PC-9 (cell line): ENCODE results near the gene MERTK. TPM values are rescaled to one million over a fixed set of nuclear protein-coding genes. Genes with fewer than 3 reads are reported as not detected.

Experiments used
- BruUV-seq: library from RNA; stranded (reverse); fragments of 400-500 nt; replicated peaks from 2 replicates; lab custom pipeline; 2021; lab: Mats Ljungman, UMichigan
- CTCF ChIA-PET: fragments of 300-600 bp; sonication (Branson Sonifier 250); formaldehyde crosslinking; loops from one replicate; lab custom pipeline; 2022; ENCODE audit warnings: antibody characterized with exemption; lab: Charles Lee
- POLR2A ChIA-PET: fragments of 300-600 bp; sonication (Branson Sonifier 250); formaldehyde crosslinking; loops from one replicate; lab custom pipeline; 2022; ENCODE audit warnings: antibody characterized with exemption; ENCODE audit not compliant: unreplicated experiment; lab: Charles Lee
- DNase-seq, 2 experiments: peaks; one replicate each; pipeline versions ENCODE4 v3.0.0 to v3.0.0-alpha.2; 2015 to 2022; ENCODE audit warnings: mixed read lengths in 1 of 2
- H2AFZ ChIP-seq: fragments of 200-600 bp; sonication (generic); 2 replicates; pipeline ENCODE4 v1.8.1; 2017; ENCODE audit warnings: antibody characterized with exemption
- H3F3A ChIP-seq: fragments of 200-600 bp; sonication (generic); 2 replicates; pipeline ENCODE4 v1.8.1; 2017; ENCODE audit warnings: antibody characterized with exemption, mild to moderate bottlenecking, low read depth; ENCODE audit not compliant: insufficient read depth
- H3K27ac ChIP-seq: fragments of 200-600 bp; sonication (generic); 2 replicates; pipeline ENCODE4 v1.6.1; 2016; ENCODE audit warnings: mixed run types
- H3K27me3 ChIP-seq: fragments of 200-600 bp; sonication (generic); 2 replicates; pipeline ENCODE4 v1.6.1; 2016; ENCODE audit warnings: low read depth, mixed run types; ENCODE audit not compliant: insufficient read depth
- H3K36me3 ChIP-seq: fragments of 200-600 bp; sonication (generic); 2 replicates; pipeline ENCODE4 v1.6.1; 2016; ENCODE audit warnings: low read depth, mixed run types
- H3K4me1 ChIP-seq: fragments of 200-600 bp; sonication (generic); replicated peaks from 2 replicates; pipeline ENCODE4 v1.6.1; 2016; ENCODE audit warnings: mixed run types; ENCODE audit not compliant: insufficient read depth
- H3K4me2 ChIP-seq: fragments of 200-600 bp; sonication (generic); 2 replicates; pipeline ENCODE4 v1.6.1; 2017; ENCODE audit warnings: mixed run types
- H3K4me3 ChIP-seq: fragments of 200-600 bp; sonication (generic); 2 replicates; pipeline ENCODE4 v1.6.1; 2016; ENCODE audit warnings: mixed run types
- H3K79me2 ChIP-seq: fragments of 200-600 bp; sonication (generic); 2 replicates; pipeline ENCODE4 v1.6.1; 2017; ENCODE audit warnings: low read depth, mixed run types
- H3K9me2 ChIP-seq: fragments of 200-600 bp; sonication (generic); 2 replicates; pipeline ENCODE4 v1.8.1; 2017; ENCODE audit warnings: mild to moderate bottlenecking; ENCODE audit not compliant: insufficient read depth
- H3K9me3 ChIP-seq: fragments of 200-600 bp; sonication (generic); 2 replicates; pipeline ENCODE4 v1.8.1; 2016; ENCODE audit warnings: low read depth; ENCODE audit not compliant: insufficient read depth
- H4K20me1 ChIP-seq: fragments of 200-600 bp; sonication (generic); 2 replicates; pipeline ENCODE4 v1.8.1; 2017; ENCODE audit not compliant: insufficient read depth
- EZH2 ChIP-seq: fragments of 200-600 bp; sonication (generic); IDR thresholded peaks from 2 replicates; pipeline ENCODE4 v1.8.0; 2017; ENCODE audit warnings: antibody characterized with exemption, low read depth
- intact Hi-C: fragments of 100-400 bp; cut with micrococcal nuclease; formaldehyde crosslinking; loops from one replicate; pipeline ENCODE4 v1.10.0; 2022; ENCODE audit not compliant: unreplicated experiment
- total RNA-seq: library from RNA; stranded (reverse); gene quantifications from 2 replicates; pipeline ENCODE4 v1.2.3, GENCODE V29; 2021
- TF ChIP-seq, protein P1 (sequence below): fragments of 200-600 bp; sonication (generic); conservative IDR thresholded peaks from 2 replicates; pipeline ENCODE4 v1.6.1; 2017; ENCODE audit warnings: mixed run types, antibody characterized with exemption, mild to moderate bottlenecking, moderate library complexity

MERTK gene
- total RNA-seq, 1 experiment from 2014 or later = 1.6 TPM

DNA sequence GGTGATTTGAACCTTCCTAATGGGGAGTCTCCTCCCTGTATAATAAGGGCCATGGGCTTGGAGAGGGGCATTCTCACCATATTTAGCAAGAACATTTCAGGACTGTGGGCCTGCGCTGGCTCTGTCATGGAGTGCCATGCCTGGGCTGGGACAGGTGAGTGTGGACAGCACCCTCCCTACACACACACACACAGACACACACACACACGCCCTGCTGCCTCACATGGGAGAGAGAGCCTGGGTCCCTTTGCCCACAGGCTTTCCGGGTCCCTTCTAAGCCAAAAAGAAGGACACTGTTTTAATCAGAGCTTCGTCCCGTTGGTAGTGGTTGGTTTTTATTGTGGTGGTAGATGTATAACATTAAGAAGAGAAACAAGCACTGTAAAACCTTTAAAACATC, 125.3 kb downstream of the MERTK start:
- Histone ChIP-seq H3F3A (peaks cover 8% of the 10 kb centered on the region; the same call in 1 of the 2 replicates), H3K4me1 (peaks cover 28% of the 10 kb centered on the region), H4K20me1 (no peaks in the 10 kb centered on the region), H3K36me3 (no peaks in the 10 kb centered on the region), H3K4me3 (no peak overlapping the region), H3K4me2 (no peak overlapping the region), H3K79me2 (no peaks in the 10 kb centered on the region), H3K27ac (no peak overlapping the region), H3K9me3 (no peaks in the 10 kb centered on the region), H3K9me2 (no peaks in the 10 kb centered on the region), H2AFZ (no peak overlapping the region), H3K27me3 (no peaks in the 10 kb centered on the region)
- BruUV-seq = no TSS peak
- intact Hi-C loops = no loop called here
- no peak for DNase-seq
- ChIA-PET POLR2A (no interaction called here), CTCF (interaction anchor here (0.6 kb wide), 1 partner anchor 136 kb away, joined by 5 read pairs; no protein-coding TSS in a partner anchor)
- TF ChIP-seq, protein P1, sequence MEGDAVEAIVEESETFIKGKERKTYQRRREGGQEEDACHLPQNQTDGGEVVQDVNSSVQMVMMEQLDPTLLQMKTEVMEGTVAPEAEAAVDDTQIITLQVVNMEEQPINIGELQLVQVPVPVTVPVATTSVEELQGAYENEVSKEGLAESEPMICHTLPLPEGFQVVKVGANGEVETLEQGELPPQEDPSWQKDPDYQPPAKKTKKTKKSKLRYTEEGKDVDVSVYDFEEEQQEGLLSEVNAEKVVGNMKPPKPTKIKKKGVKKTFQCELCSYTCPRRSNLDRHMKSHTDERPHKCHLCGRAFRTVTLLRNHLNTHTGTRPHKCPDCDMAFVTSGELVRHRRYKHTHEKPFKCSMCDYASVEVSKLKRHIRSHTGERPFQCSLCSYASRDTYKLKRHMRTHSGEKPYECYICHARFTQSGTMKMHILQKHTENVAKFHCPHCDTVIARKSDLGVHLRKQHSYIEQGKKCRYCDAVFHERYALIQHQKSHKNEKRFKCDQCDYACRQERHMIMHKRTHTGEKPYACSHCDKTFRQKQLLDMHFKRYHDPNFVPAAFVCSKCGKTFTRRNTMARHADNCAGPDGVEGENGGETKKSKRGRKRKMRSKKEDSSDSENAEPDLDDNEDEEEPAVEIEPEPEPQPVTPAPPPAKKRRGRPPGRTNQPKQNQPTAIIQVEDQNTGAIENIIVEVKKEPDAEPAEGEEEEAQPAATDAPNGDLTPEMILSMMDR = no peak
- TF ChIP-seq EZH2 = no peak

DNA sequence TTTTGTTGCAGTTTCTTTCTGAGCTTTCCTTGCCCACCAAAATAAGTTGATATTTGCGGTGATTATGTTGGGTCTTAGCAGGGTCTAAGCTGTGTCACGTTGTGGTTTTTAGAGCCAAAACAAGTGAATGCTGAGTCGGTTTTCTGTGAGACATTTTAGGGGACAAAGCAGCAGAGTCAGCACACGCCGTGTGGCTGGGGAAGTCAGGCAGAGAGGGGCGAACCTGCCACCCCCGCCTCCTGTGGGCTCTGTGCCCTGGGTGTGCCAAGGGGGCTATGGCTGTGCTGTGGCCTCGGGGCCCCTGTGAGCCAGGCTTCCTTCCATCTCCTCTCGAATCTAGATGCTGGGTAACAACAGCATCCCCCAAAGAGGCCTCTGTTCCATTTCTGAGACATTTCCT, 125.8 kb downstream of the MERTK start:
- H3K4me2 ChIP-seq = no peak overlapping the region
- ChIA-PET POLR2A (no interaction called here), CTCF (no interaction called here)
- no peak overlapping the region for H3K4me3 ChIP-seq
- H4K20me1 ChIP-seq = no peaks in the 10 kb centered on the region
- H3F3A ChIP-seq = peaks cover 8% of the 10 kb centered on the region; the same call in 1 of the 2 replicates
- no TSS peak for BruUV-seq
- H3K36me3 ChIP-seq = no peaks in the 10 kb centered on the region
- no peak for DNase-seq
- TF ChIP-seq, protein P1 = no peak
- TF ChIP-seq EZH2 = no peak
- no peak overlapping the region for H2AFZ ChIP-seq
- no peaks in the 10 kb centered on the region for H3K9me2 ChIP-seq
- no peak overlapping the region for H3K27ac ChIP-seq
- intact Hi-C loops = no loop called here
- peaks cover 32% of the 10 kb centered on the region for H3K4me1 ChIP-seq
- H3K9me3 ChIP-seq = no peaks in the 10 kb centered on the region
- no peaks in the 10 kb centered on the region for H3K27me3 ChIP-seq
- no peaks in the 10 kb centered on the region for H3K79me2 ChIP-seq

DNA sequence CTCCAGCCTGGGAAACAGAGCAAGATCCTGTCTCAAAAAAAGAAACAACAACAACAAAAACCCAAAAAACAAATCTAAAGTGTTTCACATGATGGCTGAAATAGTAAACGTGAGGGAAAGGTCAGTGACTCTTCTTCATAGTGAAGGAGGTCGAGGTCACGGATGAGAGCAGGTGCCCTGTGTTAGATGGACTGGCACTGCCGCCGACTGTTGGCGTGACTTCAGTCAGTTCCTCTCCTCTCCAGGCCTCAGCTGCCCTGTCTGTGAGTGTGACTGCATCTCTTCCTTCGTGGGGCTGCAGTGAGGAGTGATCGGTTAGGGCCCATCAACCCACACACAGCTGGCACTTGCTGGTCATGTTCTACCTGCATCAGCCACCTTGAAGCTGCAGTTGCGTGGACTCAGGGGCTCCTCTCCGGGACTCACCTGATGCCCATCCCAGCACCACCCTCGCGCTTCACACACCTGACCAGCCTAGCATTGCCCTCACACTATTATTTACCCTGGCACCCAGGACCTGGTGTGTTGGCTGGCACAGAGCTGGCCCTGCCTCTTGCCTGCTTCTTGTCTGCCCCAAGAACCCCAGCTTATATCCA, 126.6 kb downstream of the MERTK start:
- H3K27me3 ChIP-seq = no peaks in the 10 kb centered on the region
- H3K9me2 ChIP-seq = no peaks in the 10 kb centered on the region
- no peaks in the 10 kb centered on the region for H3K36me3 ChIP-seq
- no peak for TF ChIP-seq EZH2
- TF ChIP-seq, protein P1 = no peak
- no peak overlapping the region for H3K27ac ChIP-seq
- no peak overlapping the region for H2AFZ ChIP-seq
- no peak for DNase-seq
- ChIA-PET CTCF (no interaction called here), POLR2A (interaction anchor here (0.6 kb wide), 1 partner anchor 365 kb away, joined by 26 read pairs; no protein-coding TSS in a partner anchor)
- no peak overlapping the region for H3K4me3 ChIP-seq
- no TSS peak for BruUV-seq
- H3K4me1 ChIP-seq = peaks cover 27% of the 10 kb centered on the region
- H3K79me2 ChIP-seq = no peaks in the 10 kb centered on the region
- no peak overlapping the region for H3K4me2 ChIP-seq
- H3F3A ChIP-seq = peaks cover 5% of the 10 kb centered on the region; the same call in 1 of the 2 replicates
- H4K20me1 ChIP-seq = no peaks in the 10 kb centered on the region
- intact Hi-C loops = no loop called here
- H3K9me3 ChIP-seq = no peaks in the 10 kb centered on the region
